Stimulated activated effector memory CD8-positive, alpha-beta T cell treated with anti-CD3 and anti-CD28 coated beads, Interleukin-12 subunit alpha, Interleukin-12 subunit beta, amount 100 ng/mL, for 72 hours (primary cell): Measurements from ENCODE around the gene VAT1.
"Not testable (repeated sequence)": the region's sequence is repeated elsewhere in the genome, so short reads cannot be mapped to it uniquely, and the experiment has no call there.

Experiments
- ATAC-seq: fragments of 150-1000 bp; cut with Tn5 transposase; 2 replicates; pipeline ENCODE4 v1.10.0; 2021
- DNase-seq, 2 donors: peaks; one replicate each; pipeline ENCODE4 v3.0.0; 2021 to 2022; ENCODE audit warnings: low spot score in 2 of 2
- H3K27ac Mint-ChIP-seq: one replicate; pipeline ENCODE4 v1.8.0; 2022; ENCODE audit warnings: mild to moderate bottlenecking, mixed read lengths
- H3K36me3 Mint-ChIP-seq: one replicate; pipeline ENCODE4 v1.8.0; 2022; ENCODE audit warnings: mild to moderate bottlenecking, mixed read lengths
- H3K4me1 Mint-ChIP-seq: one replicate; pipeline ENCODE4 v1.8.0; 2022; ENCODE audit warnings: mixed read lengths
- H3K4me3 Mint-ChIP-seq: one replicate; pipeline ENCODE4 v1.8.0; 2022; ENCODE audit warnings: mild to moderate bottlenecking, mixed read lengths
- H3K9me3 Mint-ChIP-seq: one replicate; pipeline ENCODE4 v1.8.0; 2022; ENCODE audit warnings: mixed read lengths

Gene VAT1

GRCh38 chr17:42997984-42998938 is 23.9 kb downstream of the VAT1 start, which contains the start of gene RPL27:
TSS of gene RPL27 (plus strand) at chr17:42998419. CDS start at chr17:42998751, 332 bp downstream.
- Mint-ChIP-seq H3K27ac (peak within 1 kb of the TSS; percentile 99), H3K4me3 (peak within 1 kb of the TSS; percentile 94), H3K36me3 (peaks cover 68% of the 10 kb centered on the region), H3K4me1 (peaks cover 26% of the 10 kb centered on the region), H3K9me3 (no peaks in the 10 kb centered on the region)
- DNase-seq, result peak; percentile 78 to 96
- peak; percentile 98 for ATAC-seq

GRCh38 chr17:42997390-42997983 is 24.7 kb downstream of the VAT1 start:
- Mint-ChIP-seq H3K4me3 (peak overlapping the region; percentile 94), H3K27ac (peak overlapping the region; percentile 99), H3K4me1 (peaks cover 26% of the 10 kb centered on the region), H3K9me3 (no peaks in the 10 kb centered on the region), H3K36me3 (peaks cover 66% of the 10 kb centered on the region)
- no peak for DNase-seq
- ATAC-seq, result no peak

- Mint-ChIP-seq H3K27ac (peak overlapping the region; percentile 53), H3K4me1 (peaks cover 13% of the 10 kb centered on the region), H3K36me3 (peaks cover 66% of the 10 kb centered on the region)
- not testable (repeated sequence) for H3K9me3 Mint-ChIP-seq, H3K4me3 Mint-ChIP-seq, DNase-seq, ATAC-seq
These were observed 28.3 kb downstream of the VAT1 start for GRCh38 chr17:42993913-42994312.

GRCh38 chr17:42992872-42993271 is 29.3 kb downstream of the VAT1 start:
- DNase-seq, result no peak
- ATAC-seq, result no peak
- H3K9me3 Mint-ChIP-seq, result no peaks in the 10 kb centered on the region
- peaks cover 4% of the 10 kb centered on the region for H3K4me1 Mint-ChIP-seq
- H3K36me3 Mint-ChIP-seq, result peaks cover 66% of the 10 kb centered on the region
- no peak overlapping the region for H3K4me3 Mint-ChIP-seq
- peak overlapping the region; percentile 14 for H3K27ac Mint-ChIP-seq

GRCh38 chr17:42991471-42991870 is 30.7 kb downstream of the VAT1 start:
- DNase-seq, result no peak
- ATAC-seq, result no peak
- no peaks in the 10 kb centered on the region for H3K4me1 Mint-ChIP-seq
- H3K36me3 Mint-ChIP-seq, result peaks cover 77% of the 10 kb centered on the region
- H3K27ac Mint-ChIP-seq, result peak overlapping the region; percentile 23
- no peaks in the 10 kb centered on the region for H3K9me3 Mint-ChIP-seq
- no peak overlapping the region for H3K4me3 Mint-ChIP-seq

GRCh38 chr17:42989726-42990652 is 32.2 kb downstream of the VAT1 start:
- Mint-ChIP-seq H3K9me3 (no peaks in the 10 kb centered on the region), H3K4me3 (no peak overlapping the region), H3K36me3 (peaks cover 92% of the 10 kb centered on the region), H3K4me1 (no peaks in the 10 kb centered on the region), H3K27ac (peak overlapping the region; percentile 74)
- ATAC-seq, result no peak
- DNase-seq, result no peak

- Mint-ChIP-seq H3K36me3 (peaks cover 97% of the 10 kb centered on the region), H3K4me3 (no peak overlapping the region), H3K9me3 (no peaks in the 10 kb centered on the region), H3K4me1 (no peaks in the 10 kb centered on the region), H3K27ac (no peak overlapping the region)
- ATAC-seq (no peak), DNase-seq (no peak)
These were observed 33.0 kb downstream of the VAT1 start for GRCh38 chr17:42989141-42989540.

- Mint-ChIP-seq H3K9me3 (no peaks in the 10 kb centered on the region), H3K36me3 (peaks cover 99% of the 10 kb centered on the region), H3K4me3 (no peak overlapping the region), H3K4me1 (peaks cover 14% of the 10 kb centered on the region), H3K27ac (peak overlapping the region; percentile 35)
- DNase-seq (no peak), ATAC-seq (no peak)
These were observed 37.0 kb downstream of the VAT1 start for GRCh38 chr17:42985225-42985624.

- H3K4me3 Mint-ChIP-seq, result peak overlapping the region; percentile 95
- H3K36me3 Mint-ChIP-seq, result peaks cover 73% of the 10 kb centered on the region
- H3K27ac Mint-ChIP-seq, result peak overlapping the region; percentile 97
- peaks cover 29% of the 10 kb centered on the region for H3K4me1 Mint-ChIP-seq
- no peak for DNase-seq
- no peaks in the 10 kb centered on the region for H3K9me3 Mint-ChIP-seq
- no peak for ATAC-seq
These were observed 39.9 kb downstream of the VAT1 start for GRCh38 chr17:42982266-42982665.

GRCh38 chr17:42980766-42981397 is 41.3 kb downstream of the VAT1 start:
- Mint-ChIP-seq H3K4me1 (peaks cover 29% of the 10 kb centered on the region), H3K4me3 (peak overlapping the region; percentile 95), H3K27ac (peak overlapping the region; percentile 97), H3K36me3 (peaks cover 59% of the 10 kb centered on the region), H3K9me3 (no peaks in the 10 kb centered on the region)
- ATAC-seq (peak; percentile 95), DNase-seq (peak; percentile 31 to 76)

GRCh38 chr17:42980274-42980765 is 41.9 kb downstream of the VAT1 start, which contains the start of gene RUNDC1:
TSS of gene RUNDC1 (plus strand) at chr17:42980565. CDS start at chr17:42980577, 12 bp downstream.
- peaks cover 53% of the 10 kb centered on the region for H3K36me3 Mint-ChIP-seq
- peak within 1 kb of the TSS; percentile 95 for H3K4me3 Mint-ChIP-seq
- H3K4me1 Mint-ChIP-seq, result peaks cover 29% of the 10 kb centered on the region
- no peaks in the 10 kb centered on the region for H3K9me3 Mint-ChIP-seq
- DNase-seq, result peak; percentile 89 to 94
- ATAC-seq, result peak; percentile 88
- peak within 1 kb of the TSS; percentile 97 for H3K27ac Mint-ChIP-seq

- Mint-ChIP-seq H3K4me3 (peak within 1 kb of the TSS; percentile 95), H3K27ac (peak within 1 kb of the TSS; percentile 97), H3K9me3 (no peaks in the 10 kb centered on the region), H3K36me3 (peaks cover 47% of the 10 kb centered on the region), H3K4me1 (peaks cover 29% of the 10 kb centered on the region)
- ATAC-seq (peak; percentile 51), DNase-seq (no peak)
These were observed 42.5 kb downstream of the VAT1 start, which contains the start of gene PTGES3L for GRCh38 chr17:42979511-42980273. TSS of gene PTGES3L (minus strand) at chr17:42980080. CDS start at chr17:42980053, 27 bp downstream.

- H3K9me3 Mint-ChIP-seq, DNase-seq, H3K27ac Mint-ChIP-seq, H3K4me3 Mint-ChIP-seq, ATAC-seq, H3K36me3 Mint-ChIP-seq: not testable (repeated sequence)
- peaks cover 20% of the 10 kb centered on the region for H3K4me1 Mint-ChIP-seq
These were observed 46.5 kb downstream of the VAT1 start for GRCh38 chr17:42975701-42976100.
